Aorta (tissue), 5 donors: ENCODE measurements around the gene ACKR4. TPM values are rescaled to one million over a fixed set of nuclear protein-coding genes. Genes with fewer than 3 reads are reported as not detected.

Experiments
- ATAC-seq: fragments of 200-7000 bp; cut with Tn5 transposase; one replicate; pipeline ENCODE4 v1.9.1; 2022; ENCODE audit warnings: moderate library complexity; ENCODE audit not compliant: low FRiP score
- DNase-seq, 2 donors: peaks; one replicate each; pipeline ENCODE4 v3.0.0-alpha.2; 2020
- H3K27ac ChIP-seq, 2 donors: one replicate each; pipeline ENCODE4 v1.5.1; 2013; ENCODE audit warnings: low read length in 2 of 2, mild to moderate bottlenecking in 2 of 2, moderate library complexity in 2 of 2, control low read depth in 1 of 2, inconsistent platforms in 1 of 2, low read depth in 1 of 2
- H3K27me3 ChIP-seq, 2 donors: one replicate each; pipeline ENCODE4 v1.6.1; 2013; ENCODE audit warnings: control low read depth in 1 of 2, low read length in 1 of 2, mild to moderate bottlenecking in 1 of 2, moderate library complexity in 1 of 2; ENCODE audit not compliant: insufficient read depth in 2 of 2, control insufficient read depth in 1 of 2
- H3K36me3 ChIP-seq, 2 donors: one replicate each; pipeline ENCODE4 v1.6.1; 2013; ENCODE audit warnings: control low read depth in 1 of 2, low read length in 1 of 2, mild to moderate bottlenecking in 1 of 2; ENCODE audit not compliant: insufficient read depth in 2 of 2, control insufficient read depth in 1 of 2
- H3K4me1 ChIP-seq, 2 donors: one replicate each; pipeline ENCODE4 v1.6.1; 2013; ENCODE audit warnings: low read length in 2 of 2, control low read depth in 1 of 2, mild to moderate bottlenecking in 1 of 2, moderate library complexity in 1 of 2; ENCODE audit not compliant: insufficient read depth in 2 of 2, control insufficient read depth in 1 of 2
- H3K4me3 ChIP-seq, 2 donors: one replicate each; pipeline ENCODE4 v1.5.1; 2013; ENCODE audit warnings: low read length in 2 of 2, control low read depth in 1 of 2, mild to moderate bottlenecking in 1 of 2
- H3K9me3 ChIP-seq: one replicate; pipeline ENCODE4 v1.6.1; 2013; ENCODE audit warnings: mild to moderate bottlenecking, low read length; ENCODE audit not compliant: control insufficient read depth
- WGBS, 2 donors: extraction: QIAGEN DNeasy Blood & Tissue Kit; methylation state at CpG; one replicate each; pipeline ENCODE4 v1.1.7; 2013; 5-methylcytosine and 5-hydroxymethylcytosine counted together
- intact Hi-C, 2 donors: fragments of 100-400 bp; cut with DNase I; formaldehyde crosslinking; loops; one replicate each; pipeline versions ENCODE4 v1.14.2 to v1.15.0; 2022
- polyA plus RNA-seq, 2 donors: library from polyadenylated mRNA; stranded (reverse); fragments of 200-250 nt; gene quantifications; one replicate each; pipeline ENCODE4 v1.2.3, GENCODE V29; 2013
- total RNA-seq, 2 donors: library from RNA; stranded (reverse); fragmentation: NEBNext Ultra II Directional; extraction: Animal tissue kit (Norgen Biotek cat#: 25700); gene quantifications; one replicate each; pipeline ENCODE4 v1.2.1, GENCODE V29; 2021
- donor health status: healthy with polysubstance abuse.
- donor health status: Bipolar disorder and iron deficiency.
- donor health status: DM: no; HTN: no; CAD: no.
- donor health status: DM: no; HTN: no; CAD: no.
- donor health status: DM: yes; HTN: yes; CAD: no.

Gene ACKR4
- total and polyA plus RNA-seq, 4 donors: 12.9 to 24.3 (median 16.9) TPM

DNA sequence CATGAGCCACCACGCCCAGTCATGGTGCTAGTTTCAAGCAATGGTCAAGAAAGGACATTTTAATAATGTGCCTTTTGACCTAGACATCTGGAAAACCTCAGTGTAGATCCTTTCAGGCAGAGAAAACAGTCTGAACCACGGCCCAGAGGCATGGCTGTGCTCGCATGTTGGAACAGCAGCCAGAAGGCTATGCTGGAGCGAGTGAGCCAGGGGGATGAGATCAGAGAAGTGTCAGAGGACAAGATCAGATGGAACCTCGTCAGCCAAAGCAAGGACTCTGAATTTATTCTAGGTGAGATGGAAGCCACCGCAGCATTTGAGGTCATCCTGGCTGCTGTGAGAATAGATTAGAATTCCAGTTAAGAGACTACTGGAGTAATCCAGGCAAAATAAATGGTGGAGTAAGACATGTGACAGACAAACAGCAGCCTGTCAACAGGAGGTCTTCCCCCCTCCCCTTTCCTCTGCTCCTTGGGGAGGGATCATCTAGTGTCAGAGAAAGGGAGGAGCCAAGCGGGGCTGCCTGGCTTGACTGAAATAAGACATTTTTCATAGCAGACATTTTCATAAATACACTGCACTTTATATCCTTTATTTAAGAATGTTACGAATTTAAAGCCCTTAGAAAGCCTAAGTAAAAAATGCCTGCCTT, 40.4 kb upstream of the ACKR4 start:
- Histone ChIP-seq H3K4me3 (no peak overlapping the region), H3K27ac (no peak overlapping the region), H3K36me3 (peaks cover 0 to 3% of the 10 kb centered on the region in 2 donors), H3K4me1 (peaks cover 0 to under 1% of the 10 kb centered on the region in 2 donors), H3K9me3 (no peaks in the 10 kb centered on the region), H3K27me3 (no peaks in the 10 kb centered on the region)
- ATAC-seq: peak; percentile 72
- no peak for DNase-seq
- intact Hi-C loops: no loop called here
- WGBS, 2 donors: 82% methylated on average over 8 of the region's 8 CpGs

DNA sequence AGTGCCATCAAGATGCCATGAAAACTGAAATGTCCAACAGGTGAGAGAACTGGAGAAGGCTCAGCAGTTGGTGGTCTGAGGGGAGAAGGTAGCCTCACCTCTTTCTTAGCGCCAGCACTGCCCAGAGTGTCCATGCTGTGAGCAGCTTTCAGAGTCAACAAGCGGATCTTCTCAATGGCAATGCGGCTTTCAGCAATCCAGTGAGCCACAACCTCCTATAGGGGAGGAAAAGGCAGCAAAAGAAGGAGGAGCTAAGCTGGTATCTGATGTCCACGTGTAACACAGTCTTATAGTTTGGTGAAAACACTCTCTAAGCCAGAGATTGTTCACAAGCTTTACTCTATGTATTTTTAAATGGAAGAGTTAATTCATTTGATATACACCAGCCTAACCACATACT, 36.1 kb upstream of the ACKR4 start:
- no peaks in the 10 kb centered on the region for H3K27me3 ChIP-seq
- no peaks in the 10 kb centered on the region for H3K9me3 ChIP-seq
- DNase-seq (no peak), ATAC-seq (no peak)
- H3K4me3 ChIP-seq: no peak overlapping the region
- 79 to 85% methylated on average over 4 of the region's 4 CpGs for WGBS, 2 donors
- H3K4me1 ChIP-seq: peaks cover 0 to 4% of the 10 kb centered on the region in 2 donors
- intact Hi-C loops: loop anchor here in 1 of 2 donors (5.0 kb wide), 1 partner anchor 36 kb away; the partner anchor contains the start of gene ACKR4
- H3K27ac ChIP-seq: no peak overlapping the region
- H3K36me3 ChIP-seq: peaks cover 0 to 3% of the 10 kb centered on the region in 2 donors

DNA sequence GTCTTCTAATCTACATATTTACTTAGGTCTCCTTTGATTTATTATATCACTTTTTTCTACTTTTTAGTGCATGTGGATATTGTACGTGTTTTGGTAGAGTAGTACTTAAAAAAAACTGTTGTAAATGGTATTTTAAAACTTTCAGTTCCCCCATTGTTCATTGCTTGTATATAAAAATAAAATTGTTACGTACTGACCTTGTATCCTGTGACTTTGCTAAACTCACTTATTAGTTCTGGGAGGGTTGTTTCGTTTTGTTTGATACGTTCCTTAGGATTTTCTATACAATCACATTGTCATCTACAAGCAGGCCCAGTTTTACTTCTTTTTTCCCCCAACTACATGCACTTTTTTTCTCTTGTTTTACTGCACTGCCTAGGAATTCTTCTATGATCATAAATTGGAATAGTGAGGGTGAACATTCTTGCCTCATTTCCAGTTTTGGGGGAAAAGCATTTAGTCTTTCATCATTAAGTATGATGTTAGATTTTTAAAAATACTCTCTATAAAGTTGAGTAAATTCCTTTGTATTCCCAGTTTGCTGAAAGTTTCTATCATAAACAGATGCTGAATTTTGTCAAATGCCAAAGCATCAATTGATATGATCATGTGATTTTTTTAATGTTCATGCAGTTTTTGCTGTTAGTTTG, 33.5 kb upstream of the ACKR4 start:
- intact Hi-C loops: loop anchor here in 1 of 2 donors (5.0 kb wide), 1 partner anchor 34 kb away; the partner anchor contains the start of gene ACKR4
- Histone ChIP-seq H3K4me3 (no peak overlapping the region), H3K27me3 (no peaks in the 10 kb centered on the region), H3K27ac (peak overlapping the region in 1 of 2 donors; percentile 28), H3K36me3 (peaks cover 0 to 3% of the 10 kb centered on the region in 2 donors), H3K9me3 (no peaks in the 10 kb centered on the region), H3K4me1 (peaks cover 0 to 4% of the 10 kb centered on the region in 2 donors)
- ATAC-seq (no peak), DNase-seq (no peak)
- 52 to 63% methylated on average over 4 of the region's 4 CpGs for WGBS, 2 donors

DNA sequence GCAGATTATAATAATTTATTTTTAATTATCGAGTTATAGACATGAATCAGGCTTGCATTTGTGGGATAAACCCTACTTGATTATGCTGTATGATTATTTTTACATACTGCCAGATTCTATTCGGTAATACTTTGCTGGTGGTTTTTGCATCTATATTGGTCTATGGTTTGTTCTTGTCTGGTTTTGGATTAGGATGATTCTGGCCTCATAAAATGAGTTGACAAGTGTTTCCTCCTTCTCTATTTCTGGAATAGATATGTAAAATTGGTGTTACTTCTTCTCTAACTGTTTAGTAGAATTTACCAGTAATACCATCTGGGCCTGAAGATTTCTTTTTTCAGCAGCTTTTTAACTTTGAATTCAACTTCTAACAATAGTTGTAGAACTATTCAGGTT, 33.0 kb upstream of the ACKR4 start:
- Histone ChIP-seq H3K4me1 (peaks cover 0 to 4% of the 10 kb centered on the region in 2 donors), H3K9me3 (no peaks in the 10 kb centered on the region), H3K4me3 (no peak overlapping the region), H3K27ac (peak overlapping the region in 1 of 2 donors; percentile 28), H3K36me3 (peaks cover 0 to 2% of the 10 kb centered on the region in 2 donors), H3K27me3 (no peaks in the 10 kb centered on the region)
- WGBS, 2 donors: 89 to 92% methylated on average over 2 of the region's 2 CpGs
- intact Hi-C loops: loop anchor here in 1 of 2 donors (5.0 kb wide), 1 partner anchor 33 kb away; the partner anchor contains the start of gene ACKR4
- DNase-seq (no peak), ATAC-seq (no peak)

DNA sequence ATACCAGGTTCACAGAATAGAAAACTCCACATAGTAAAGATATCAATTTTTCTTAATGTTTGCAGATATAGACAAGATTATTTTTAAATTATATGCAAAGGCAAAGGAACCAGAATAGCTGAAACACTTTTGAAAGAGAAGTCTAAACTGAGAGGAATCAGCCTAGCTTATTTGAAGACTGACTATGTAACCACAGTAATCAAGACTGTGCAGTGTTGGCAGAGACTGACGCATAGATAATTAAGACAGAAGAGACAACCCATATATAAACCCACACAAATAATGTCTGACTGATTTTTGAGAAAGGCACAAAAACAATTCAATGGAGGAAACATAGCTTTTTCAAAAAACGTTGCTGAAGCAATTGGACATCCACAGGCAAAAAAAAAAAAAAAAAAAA, 28.6 kb upstream of the ACKR4 start:
- Histone ChIP-seq H3K4me3 (no peak overlapping the region), H3K27ac (no peak overlapping the region), H3K4me1 (peaks cover 0 to 4% of the 10 kb centered on the region in 2 donors), H3K27me3 (no peaks in the 10 kb centered on the region), H3K36me3 (no peaks in the 10 kb centered on the region), H3K9me3 (no peaks in the 10 kb centered on the region)
- 59 to 67% methylated on average over 2 of the region's 2 CpGs for WGBS, 2 donors
- intact Hi-C loops: no loop called here
- DNase-seq (no peak), ATAC-seq (no peak)

DNA sequence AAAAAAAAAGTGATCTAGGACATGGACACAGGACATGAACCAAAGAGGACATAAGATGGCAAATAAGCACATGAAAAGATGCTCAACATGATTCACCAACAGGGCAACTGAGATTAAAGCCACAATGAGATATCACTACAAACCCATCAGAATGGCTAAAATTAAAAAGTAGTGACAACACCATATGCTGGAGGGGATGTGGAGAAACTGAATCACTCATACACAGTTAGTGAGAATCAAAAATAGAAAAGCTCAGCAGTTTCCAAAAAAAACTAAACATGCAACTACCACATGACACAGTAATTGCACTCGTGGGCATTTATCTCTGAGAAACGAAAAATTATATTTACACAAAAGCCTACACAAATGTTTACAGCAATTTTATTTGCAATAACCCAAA, 27.9 kb upstream of the ACKR4 start:
- no peak overlapping the region for H3K27ac ChIP-seq
- 2% methylated on average over 2 of the region's 2 CpGs for WGBS, 2 donors
- peaks cover 4 to 6% of the 10 kb centered on the region in 2 donors for H3K4me1 ChIP-seq
- H3K4me3 ChIP-seq: no peak overlapping the region
- H3K9me3 ChIP-seq: no peaks in the 10 kb centered on the region
- ATAC-seq (peak; percentile 84), DNase-seq (no peak)
- H3K36me3 ChIP-seq: no peaks in the 10 kb centered on the region
- intact Hi-C loops: no loop called here
- H3K27me3 ChIP-seq: no peaks in the 10 kb centered on the region

DNA sequence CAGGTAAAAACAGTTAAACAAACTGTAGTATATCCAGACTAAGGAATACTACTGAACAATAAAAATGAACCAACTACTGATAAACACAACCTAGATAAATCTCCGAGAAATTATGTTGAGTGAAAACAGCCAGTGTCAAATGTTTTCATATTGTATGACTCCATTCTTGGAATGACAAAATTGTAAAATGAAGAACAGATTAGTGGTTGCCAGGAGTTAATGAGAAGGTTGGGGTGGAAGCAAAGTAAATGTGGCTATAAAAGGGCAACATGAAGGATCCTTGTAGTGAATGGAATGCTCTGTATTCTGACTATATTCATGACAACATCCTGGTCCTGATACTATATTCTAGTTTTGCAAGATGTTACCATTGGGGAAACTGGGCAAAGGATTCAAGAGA, 27.5 kb upstream of the ACKR4 start:
- Histone ChIP-seq H3K36me3 (no peaks in the 10 kb centered on the region), H3K9me3 (no peaks in the 10 kb centered on the region), H3K27ac (peak overlapping the region in 1 of 2 donors; percentile 76), H3K4me3 (no peak overlapping the region), H3K4me1 (peaks cover 5 to 7% of the 10 kb centered on the region in 2 donors), H3K27me3 (no peaks in the 10 kb centered on the region)
- DNase-seq (no peak), ATAC-seq (peak; percentile 63)
- WGBS, 2 donors: 4 to 7% methylated on average over 1 of the region's 1 CpG
- intact Hi-C loops: no loop called here

DNA sequence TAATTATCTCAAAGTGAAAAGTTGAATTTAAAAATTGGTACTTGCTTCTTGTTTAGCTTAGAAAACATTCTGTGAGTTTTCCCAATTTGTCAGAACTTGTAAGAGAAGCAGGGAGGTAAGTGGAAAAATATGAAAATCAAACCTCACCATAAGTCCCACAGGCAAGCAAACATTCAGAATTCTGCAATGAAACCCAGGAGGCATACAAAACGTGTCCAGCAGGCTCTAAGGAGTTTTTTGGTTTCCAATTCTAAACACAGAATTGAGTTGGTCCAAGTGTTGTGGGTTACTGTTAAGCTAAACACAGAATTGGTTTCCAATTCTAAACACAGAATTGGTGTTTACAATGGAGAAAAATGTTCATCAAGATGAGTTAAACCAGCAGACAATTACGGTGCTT, 27.1 kb upstream of the ACKR4 start:
- Histone ChIP-seq H3K36me3 (no peaks in the 10 kb centered on the region), H3K4me3 (no peak overlapping the region), H3K27ac (peak overlapping the region; percentile 48 to 76), H3K27me3 (no peaks in the 10 kb centered on the region), H3K4me1 (peaks cover 5% of the 10 kb centered on the region in 2 donors), H3K9me3 (no peaks in the 10 kb centered on the region)
- intact Hi-C loops: no loop called here
- WGBS, 2 donors: 50 to 52% methylated on average over 2 of the region's 2 CpGs
- ATAC-seq (no peak), DNase-seq (no peak)

DNA sequence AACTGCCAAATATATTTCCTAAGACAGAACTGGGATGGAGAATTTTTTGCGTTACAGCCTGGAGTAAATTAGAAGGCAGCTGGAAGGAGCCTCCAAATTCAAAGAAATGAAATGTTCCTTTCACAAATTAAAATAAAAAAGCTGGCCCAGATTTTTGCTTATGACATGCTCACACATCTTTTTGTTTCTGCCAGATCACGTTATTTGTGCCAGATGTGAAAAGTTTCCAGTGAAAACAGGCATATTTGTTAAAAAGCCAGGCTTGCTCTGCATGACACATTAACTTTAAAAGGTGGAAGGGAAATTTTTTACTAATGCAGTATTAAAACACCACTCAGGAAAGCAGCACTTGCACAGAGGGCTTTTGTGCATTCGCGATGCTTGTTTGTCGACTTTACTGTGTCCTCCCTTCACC, 23.3 kb upstream of the ACKR4 start:
- H3K9me3 ChIP-seq: no peaks in the 10 kb centered on the region
- no peak for DNase-seq
- H3K4me1 ChIP-seq: peaks cover 3 to 5% of the 10 kb centered on the region in 2 donors
- intact Hi-C loops: no loop called here
- no peak overlapping the region for H3K4me3 ChIP-seq
- no peaks in the 10 kb centered on the region for H3K27me3 ChIP-seq
- peak overlapping the region in 1 of 2 donors; percentile 79 for H3K27ac ChIP-seq
- H3K36me3 ChIP-seq: no peaks in the 10 kb centered on the region
- 9% methylated on average over 5 of the region's 5 CpGs for WGBS, 2 donors
- ATAC-seq: peak; percentile 53
